HepG2 (cell line): ENCODE data around the gene ENG. TPM values are rescaled to one million over a fixed set of nuclear protein-coding genes. Genes with fewer than 3 reads are reported as not detected.
A peak's percentile ranks its signal among the peaks of the same experiment; 100 is the strongest.

ENCODE experiments used
- AKAP8 ChIP-seq: sonication (generic); formaldehyde crosslinking; IDR thresholded peaks from 2 replicates; pipeline ENCODE4 v1.5.1; 2020; ENCODE audit warnings: mild to moderate bottlenecking, missing genetic modification reagents
- BHLHE40 ChIP-seq: IDR thresholded peaks from 2 replicates; pipeline ENCODE4 v1.6.1; 2011; ENCODE audit warnings: low read length, improper control_type of control experiment
- ESRRA ChIP-seq: sonication (generic); formaldehyde crosslinking; IDR thresholded peaks from 2 replicates; pipeline ENCODE4 v1.5.1; 2020; ENCODE audit warnings: mild to moderate bottlenecking, low read depth, missing genetic modification reagents
- HNRNPK ChIP-seq: fragments of 200-400 bp; formaldehyde crosslinking; IDR thresholded peaks from 2 replicates; pipeline ENCODE4 v1.6.1; 2018; ENCODE audit warnings: low read length, low read depth, moderate library complexity, mild to moderate bottlenecking; ENCODE audit not compliant: poor library complexity, severe bottlenecking
- HOXA3 ChIP-seq: sonication (generic); formaldehyde crosslinking; IDR thresholded peaks from 2 replicates; pipeline ENCODE4 v1.5.0; 2020; ENCODE audit warnings: missing genetic modification reagents
- MED1 ChIP-seq: sonication (generic); formaldehyde crosslinking; IDR thresholded peaks from 2 replicates; pipeline ENCODE4 v1.4.0; 2020; ENCODE audit warnings: missing genetic modification reagents
- PHF8 ChIP-seq: sonication (generic); formaldehyde crosslinking; IDR thresholded peaks from 2 replicates; pipeline ENCODE4 v1.5.0; 2020; ENCODE audit warnings: missing genetic modification reagents
- PRPF4 ChIP-seq: fragments of 200-400 bp; formaldehyde crosslinking; IDR thresholded peaks from 2 replicates; pipeline ENCODE4 v1.6.1; 2016; ENCODE audit warnings: low read length, low read depth; ENCODE audit not compliant: poor library complexity, severe bottlenecking
- RARA ChIP-seq: IDR thresholded peaks from 2 replicates; pipeline ENCODE4 v1.6.1; 2016; ENCODE audit warnings: missing genetic modification reagents, missing compliant biosample characterization
- RBFOX2 ChIP-seq: fragments of 200-400 bp; formaldehyde crosslinking; IDR thresholded peaks from 2 replicates; pipeline ENCODE4 v1.6.1; 2017; ENCODE audit warnings: low read depth, mild to moderate bottlenecking, low read length
- SALL1 ChIP-seq: sonication (generic); formaldehyde crosslinking; IDR thresholded peaks from 2 replicates; pipeline ENCODE4 v1.8.0; 2022; ENCODE audit warnings: mild to moderate bottlenecking, missing genetic modification reagents
- TCF7 ChIP-seq: sonication (generic); IDR thresholded peaks from 2 replicates; pipeline ENCODE4 v1.6.1; 2016; ENCODE audit warnings: antibody characterized with exemption, low read depth
- THAP11 ChIP-seq: IDR thresholded peaks from 2 replicates; pipeline ENCODE4 v1.6.1; 2016; ENCODE audit warnings: missing biosample characterization, missing genetic modification reagents
- TMF1 ChIP-seq: sonication (generic); formaldehyde crosslinking; IDR thresholded peaks from 2 replicates; pipeline ENCODE4 v1.8.1; 2022; ENCODE audit warnings: low read depth, missing genetic modification reagents
- ZBTB7A ChIP-seq: sonication (generic); formaldehyde crosslinking; IDR thresholded peaks from 2 replicates; pipeline ENCODE4 v1.8.0; 2022; ENCODE audit warnings: mild to moderate bottlenecking, missing genetic modification reagents
- ZBTB7B ChIP-seq: sonication (generic); formaldehyde crosslinking; IDR thresholded peaks from 2 replicates; pipeline ENCODE4 v1.4.0; 2020; ENCODE audit warnings: missing genetic modification reagents
- ZEB1 ChIP-seq: IDR thresholded peaks from 2 replicates; pipeline ENCODE4 v1.6.1; 2012; ENCODE audit warnings: mild to moderate bottlenecking, low read depth, inconsistent platforms; ENCODE audit not compliant: insufficient replicate concordance
- ZFP91 ChIP-seq: sonication (generic); formaldehyde crosslinking; IDR thresholded peaks from 2 replicates; pipeline ENCODE4 v1.9.0; 2022; ENCODE audit warnings: missing genetic modification reagents, mild to moderate bottlenecking, borderline replicate concordance
- ZFY ChIP-seq: sonication (generic); formaldehyde crosslinking; IDR thresholded peaks from 2 replicates; pipeline ENCODE4 v1.4.0; 2020; ENCODE audit warnings: missing genetic modification reagents
- ZGPAT ChIP-seq: IDR thresholded peaks from 2 replicates; pipeline ENCODE4 v1.6.1; 2016; ENCODE audit warnings: mild to moderate bottlenecking
- ZNF414 ChIP-seq: sonication (generic); formaldehyde crosslinking; IDR thresholded peaks from 2 replicates; pipeline ENCODE4 v1.5.0; 2020; ENCODE audit warnings: missing genetic modification reagents
- ZNF510 ChIP-seq: sonication (generic); formaldehyde crosslinking; IDR thresholded peaks from 2 replicates; pipeline ENCODE4 v1.4.0; 2020; ENCODE audit warnings: low read depth, mild to moderate bottlenecking, missing genetic modification reagents
- ZNF605 ChIP-seq: sonication (generic); formaldehyde crosslinking; IDR thresholded peaks from 2 replicates; pipeline ENCODE4 v1.8.0; 2022; ENCODE audit warnings: mild to moderate bottlenecking, missing genetic modification reagents
- ZNF629 ChIP-seq: sonication (generic); formaldehyde crosslinking; conservative IDR thresholded peaks from 2 replicates; pipeline ENCODE4 v1.5.0; 2020; ENCODE audit warnings: missing genetic modification reagents
- polyA plus RNA-seq, 8 experiments: library from polyadenylated mRNA; depleted of rRNA in 3 of 8; stranded (reverse) in 7 of 8; unstranded in 1 of 8; fragments of >200 nt; fragmentation: Illumina TruSeq in 4 of 8; extraction: Trizol in 4 of 8; gene quantifications; 2 replicates each; pipeline versions ENCODE4 v1.2.1 to v1.2.3, GENCODE V29; 2011 to 2016; ENCODE audit warnings: low read depth in 4 of 8, missing spikeins in 1 of 8, mixed read lengths in 1 of 8; ENCODE audit not compliant: insufficient read depth in 1 of 8
- total RNA-seq, 5 experiments: library from RNA; depleted of rRNA; stranded (reverse); fragments of >200 nt; fragmentation: Illumina TruSeq; extraction: Trizol; gene quantifications; 2 replicates each; pipeline ENCODE4 v1.2.3, GENCODE V29; 2016; ENCODE audit warnings: low read depth in 1 of 5
- TF ChIP-seq, protein P1 (sequence below): sonication (generic); formaldehyde crosslinking; IDR thresholded peaks from 2 replicates; pipeline ENCODE4 v1.4.0; 2020; ENCODE audit warnings: mild to moderate bottlenecking, missing genetic modification reagents

ENG gene
- total and polyA plus RNA-seq, 2 of the 13 experiments (the other 11 are each of a cell fraction or from before 2014, with no cell fraction given) = 0.02 to 1.1 TPM

DNA sequence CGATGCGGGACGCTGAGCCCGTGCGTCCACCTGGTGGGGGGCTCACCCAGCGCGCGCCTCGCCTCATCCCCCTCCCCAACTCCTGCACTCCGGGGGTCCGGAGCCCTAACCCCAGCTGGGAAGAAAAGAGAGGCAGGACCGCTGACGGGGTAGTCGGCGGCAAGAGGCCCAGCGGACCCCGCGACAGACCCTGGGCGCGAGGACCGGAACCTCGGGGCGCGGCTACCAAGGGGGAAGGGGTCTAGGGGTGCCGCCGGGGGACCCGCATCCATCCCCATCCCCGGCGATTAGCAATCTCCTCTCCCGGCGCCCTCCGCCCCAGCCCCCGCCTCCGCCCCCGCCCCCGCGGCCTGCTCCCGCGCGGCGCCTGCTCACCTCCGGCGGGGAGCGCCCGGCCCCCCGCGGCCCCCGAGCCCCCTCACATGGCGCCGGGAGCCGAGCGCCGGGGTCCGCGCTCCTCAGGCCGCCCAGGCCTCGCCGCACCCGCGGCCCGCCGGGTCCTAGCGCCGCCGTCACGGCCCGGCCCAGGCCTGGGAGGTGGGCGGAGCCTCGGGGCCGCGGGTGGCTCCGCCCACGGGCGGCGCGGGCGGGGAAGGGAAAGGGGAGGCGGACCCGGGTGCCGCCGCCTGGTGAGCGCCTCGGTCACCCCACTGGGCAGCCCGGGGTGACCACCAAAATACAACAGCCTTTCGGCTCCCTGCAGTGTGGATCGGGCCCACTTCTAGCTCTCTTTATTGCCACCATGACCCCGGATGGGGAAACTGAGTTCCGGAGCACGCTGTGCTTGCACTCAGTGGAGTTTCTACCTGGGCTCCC lies 44.9 kb upstream of the ENG start, which contains the start of gene ST6GALNAC6 (continued):
- TF ChIP-seq ZFY (CRISPR knock-in tag) (peak; percentile 78), BHLHE40 (0 out of 2 replicates have a peak, but pooled peaks have one; percentile 6), THAP11 (CRISPR knock-in tag) (peak; percentile 53; the same call in 1 of the 2 replicates), MED1 (CRISPR knock-in tag) (peak; percentile 22; the same call in 1 of the 2 replicates), ZBTB7A (peak; percentile 81; the same call in 1 of the 2 replicates), ZNF605 (CRISPR knock-in tag) (0 out of 2 replicates have a peak, but pooled peaks have one; percentile 5), ZFP91 (CRISPR knock-in tag) (peak; percentile 27; the same call in 1 of the 2 replicates), RBFOX2 (peak; percentile 76), TCF7 (no peak), PHF8 (CRISPR knock-in tag) (peak; percentile 36; the same call in 1 of the 2 replicates), HNRNPK (peak; percentile 76), ZNF629 (CRISPR knock-in tag) (0 out of 2 replicates have a peak, but pooled peaks have one; percentile 4), AKAP8 (CRISPR knock-in tag) (no peak), HOXA3 (CRISPR knock-in tag) (peak; percentile 25; the same call in 1 of the 2 replicates), ESRRA (no peak), ZEB1 (no peak), PRPF4 (no peak), ZNF510 (CRISPR knock-in tag) (no peak), ZBTB7B (CRISPR knock-in tag) (peak; percentile 78), TMF1 (CRISPR knock-in tag) (peak; percentile 57; the same call in 1 of the 2 replicates), SALL1 (CRISPR knock-in tag) (no peak), ZGPAT (CRISPR knock-in tag) (peak; percentile 13; the same call in 1 of the 2 replicates), RARA (CRISPR knock-in tag) (no peak), ZNF414 (CRISPR knock-in tag) (0 out of 2 replicates have a peak, but pooled peaks have one; percentile 34)
- TF ChIP-seq, protein P1, sequence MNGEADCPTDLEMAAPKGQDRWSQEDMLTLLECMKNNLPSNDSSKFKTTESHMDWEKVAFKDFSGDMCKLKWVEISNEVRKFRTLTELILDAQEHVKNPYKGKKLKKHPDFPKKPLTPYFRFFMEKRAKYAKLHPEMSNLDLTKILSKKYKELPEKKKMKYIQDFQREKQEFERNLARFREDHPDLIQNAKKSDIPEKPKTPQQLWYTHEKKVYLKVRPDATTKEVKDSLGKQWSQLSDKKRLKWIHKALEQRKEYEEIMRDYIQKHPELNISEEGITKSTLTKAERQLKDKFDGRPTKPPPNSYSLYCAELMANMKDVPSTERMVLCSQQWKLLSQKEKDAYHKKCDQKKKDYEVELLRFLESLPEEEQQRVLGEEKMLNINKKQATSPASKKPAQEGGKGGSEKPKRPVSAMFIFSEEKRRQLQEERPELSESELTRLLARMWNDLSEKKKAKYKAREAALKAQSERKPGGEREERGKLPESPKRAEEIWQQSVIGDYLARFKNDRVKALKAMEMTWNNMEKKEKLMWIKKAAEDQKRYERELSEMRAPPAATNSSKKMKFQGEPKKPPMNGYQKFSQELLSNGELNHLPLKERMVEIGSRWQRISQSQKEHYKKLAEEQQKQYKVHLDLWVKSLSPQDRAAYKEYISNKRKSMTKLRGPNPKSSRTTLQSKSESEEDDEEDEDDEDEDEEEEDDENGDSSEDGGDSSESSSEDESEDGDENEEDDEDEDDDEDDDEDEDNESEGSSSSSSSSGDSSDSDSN (CRISPR knock-in tag) = peak; percentile 63; the same call in 1 of the 2 replicates
